ENCODE measurements around the gene GRIP2.

GRIP2 gene

DNA sequence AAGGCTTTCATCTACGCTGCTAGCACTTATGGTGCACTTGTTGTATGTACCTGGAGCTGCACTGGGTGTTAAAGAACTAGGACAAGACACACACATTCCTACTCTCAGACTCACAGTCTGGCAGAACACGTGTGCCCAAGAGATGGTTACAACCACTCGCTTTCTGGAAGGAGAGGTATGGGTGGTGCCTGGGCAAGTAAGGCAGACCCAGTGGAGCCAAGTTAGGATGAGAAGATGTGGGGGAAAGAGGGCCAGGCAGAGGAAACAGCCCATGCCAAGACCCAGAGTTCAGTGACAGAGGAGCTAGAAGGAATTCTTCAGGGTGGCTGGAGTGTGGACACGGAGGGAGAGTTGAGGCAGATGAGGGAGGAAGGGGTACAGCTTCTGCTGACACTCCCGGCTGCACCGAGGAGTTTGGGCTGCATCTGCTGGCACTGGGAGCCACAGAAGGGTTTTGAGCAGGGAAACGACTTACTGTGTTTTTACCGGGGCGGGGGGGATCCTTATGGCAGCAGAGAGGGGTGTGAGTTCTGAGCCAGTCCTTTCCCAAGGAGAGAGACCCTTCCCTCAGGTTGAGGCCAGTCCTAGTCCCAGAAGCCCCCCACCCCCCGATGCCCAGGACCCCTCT is 59.0 kb downstream of the GRIP2 start:
- DNase-seq: no peak

DNA sequence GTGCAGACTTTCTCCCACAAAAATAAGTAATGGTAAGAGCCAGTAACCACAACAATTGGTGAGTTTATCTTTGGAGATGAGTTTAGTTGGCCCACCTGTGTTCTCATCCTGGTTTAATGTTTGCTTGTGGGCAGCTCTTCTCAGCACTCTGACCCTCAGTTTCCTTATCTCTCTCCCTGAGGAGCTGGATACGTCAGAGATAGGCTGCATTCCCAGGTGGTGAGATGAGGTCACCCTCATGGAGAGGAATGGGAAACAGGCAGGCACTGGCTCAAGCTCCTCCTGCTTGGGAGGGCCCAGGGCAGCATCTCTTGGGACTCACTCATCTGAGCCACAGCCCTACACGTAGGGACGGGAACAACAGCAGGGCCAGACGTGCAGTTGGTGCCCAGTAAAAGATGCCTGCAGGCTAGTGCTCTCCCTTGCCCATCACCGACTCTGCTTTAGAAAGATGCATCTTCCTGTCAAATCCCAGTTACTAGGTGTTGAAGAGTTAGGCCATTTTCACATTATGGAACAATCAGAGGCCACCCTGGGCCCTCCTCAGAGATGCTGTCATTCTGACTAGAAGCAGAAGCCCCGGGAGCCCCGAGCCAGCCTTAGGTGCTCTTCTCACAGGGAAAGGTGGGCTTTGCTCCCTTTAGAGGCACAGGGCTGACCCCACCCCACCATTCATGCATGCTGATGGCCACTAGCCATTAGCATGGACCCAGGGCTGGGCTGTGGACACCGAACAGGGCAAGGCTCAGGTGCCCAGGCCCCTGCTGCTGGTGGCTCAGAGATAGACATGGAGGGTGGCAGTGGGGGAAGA is 59.7 kb downstream of the GRIP2 start:
- DNase-seq: no peak

DNA sequence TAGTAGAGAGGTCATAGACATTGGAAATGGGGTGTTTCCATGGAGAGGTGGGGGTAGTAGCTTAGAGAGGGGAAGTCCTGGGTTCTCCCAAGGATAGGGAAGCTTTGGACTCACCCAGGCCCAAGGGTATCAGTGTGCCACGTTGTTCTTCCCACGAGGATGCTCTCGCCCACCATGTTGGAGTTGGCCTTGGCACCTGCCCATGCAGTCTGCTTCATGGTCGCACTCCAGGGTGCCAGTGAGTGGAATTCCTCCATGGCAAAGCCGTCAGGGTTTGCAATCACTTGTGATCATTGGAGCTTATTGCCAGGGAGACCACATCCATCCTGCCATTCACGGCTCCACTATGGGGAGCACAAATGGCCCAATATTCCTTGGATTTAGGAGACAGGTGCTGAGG is 60.6 kb downstream of the GRIP2 start:
- no peak for DNase-seq

DNA sequence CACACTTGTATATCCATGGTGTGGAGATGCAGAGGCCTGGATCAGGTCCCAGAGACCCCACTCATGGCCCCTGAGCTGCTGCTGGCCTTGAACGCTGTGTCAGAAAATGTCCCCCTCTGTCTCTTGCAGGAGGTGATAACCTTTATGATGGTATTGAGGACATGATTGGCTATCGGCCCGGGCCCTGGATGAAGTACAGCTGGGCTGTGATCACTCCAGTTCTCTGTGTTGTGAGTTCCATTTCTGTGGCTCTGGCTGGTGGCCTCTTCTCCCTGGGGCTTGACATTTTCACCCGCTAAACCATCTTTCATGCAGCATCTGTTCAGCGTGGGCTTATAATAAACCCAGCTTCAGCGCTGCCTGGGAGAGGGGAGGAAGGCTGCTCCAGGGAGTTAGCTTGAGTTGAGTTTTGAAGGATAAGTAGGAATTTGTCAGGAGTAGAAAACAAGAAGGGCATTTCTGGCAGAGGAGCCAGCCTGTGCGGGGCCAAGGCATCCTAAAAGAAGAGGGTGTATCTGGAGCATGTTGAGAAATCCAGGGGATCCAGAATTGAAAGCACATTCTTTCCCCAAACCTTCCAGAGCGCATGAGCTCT is 61.1 kb downstream of the GRIP2 start:
- no peak for DNase-seq

GRCh38 chr3:14477311-14477935 is 62.7 kb downstream of the GRIP2 start:
- no peak for DNase-seq

GRCh38 chr3:14476583-14477265 is 63.4 kb downstream of the GRIP2 start:
- no peak for DNase-seq

DNA sequence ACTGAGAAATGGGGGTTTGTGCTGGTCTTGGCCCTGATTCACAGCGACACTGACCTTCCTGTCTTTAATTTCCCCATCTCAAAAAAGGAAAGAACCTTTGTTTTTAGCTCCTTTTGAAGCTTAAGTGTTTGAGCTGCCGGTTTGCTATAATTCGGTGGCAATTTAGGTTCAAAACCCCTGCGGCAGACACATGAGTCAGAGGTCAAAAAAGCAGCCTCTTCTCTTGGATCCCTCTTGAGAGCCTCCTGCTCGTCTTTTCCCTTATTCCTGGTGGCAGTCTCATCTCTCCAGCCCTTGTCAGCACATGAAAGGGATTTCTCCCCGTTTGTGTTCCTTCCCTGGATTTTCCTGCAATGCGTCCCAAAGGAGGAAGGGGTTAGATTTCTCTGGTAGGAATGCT is 64.5 kb downstream of the GRIP2 start:
- no peak for DNase-seq

- no peak for DNase-seq
Observed at GRCh38 chr3:14474363-14475081, 65.6 kb downstream of the GRIP2 start.

- no peak for DNase-seq
Observed at GRCh38 chr3:14473411-14473891, 66.7 kb downstream of the GRIP2 start.

DNA sequence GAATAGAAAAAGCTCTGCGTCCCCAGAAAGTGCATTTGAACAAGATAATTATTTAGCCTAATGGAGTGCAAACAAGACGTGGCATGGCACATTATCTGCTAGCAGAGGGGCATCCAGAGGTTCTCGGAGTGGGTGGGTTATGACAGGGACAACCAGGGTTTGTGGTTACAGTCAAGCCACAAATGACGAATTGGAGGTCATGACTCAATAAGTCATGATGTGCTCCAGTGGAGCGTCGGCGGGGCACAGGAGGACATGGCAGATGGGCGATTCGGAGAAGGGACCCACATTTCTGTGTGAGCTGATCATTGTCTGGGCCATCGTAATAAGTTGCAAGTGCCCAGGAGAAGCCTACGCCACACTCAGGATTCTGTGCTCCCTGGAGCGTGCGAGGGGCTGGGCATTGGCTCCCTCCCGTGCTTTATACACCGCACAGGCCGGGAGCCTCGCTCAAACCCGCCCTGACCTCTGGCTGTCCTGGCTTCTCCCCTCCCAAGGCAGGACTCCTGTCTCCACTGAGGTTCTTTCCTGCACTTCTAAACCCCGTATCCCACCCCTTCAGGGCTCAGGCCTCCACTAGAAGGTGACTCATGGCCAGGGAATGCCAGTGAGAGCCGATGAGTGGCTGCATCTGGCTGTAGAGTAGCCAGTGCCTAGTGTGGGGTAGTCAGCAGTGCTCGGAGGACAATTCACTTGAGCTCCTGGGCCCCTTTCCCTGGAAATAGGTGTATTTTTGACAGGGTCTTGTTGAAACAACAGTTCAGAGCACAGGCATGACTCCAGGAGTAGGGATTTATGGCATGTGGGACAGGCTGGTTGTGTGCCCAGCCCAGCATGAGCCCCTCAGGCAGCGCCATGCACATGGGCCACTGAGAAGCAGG is 67.4 kb downstream of the GRIP2 start:
- no peak for DNase-seq

GRCh38 chr3:14471690-14472089 is 68.5 kb downstream of the GRIP2 start:
- DNase-seq: no peak

GRCh38 chr3:14471016-14471415 is 69.1 kb downstream of the GRIP2 start:
- no peak for DNase-seq

GRCh38 chr3:14470461-14470860 is 69.7 kb downstream of the GRIP2 start:
- no peak for DNase-seq

DNA sequence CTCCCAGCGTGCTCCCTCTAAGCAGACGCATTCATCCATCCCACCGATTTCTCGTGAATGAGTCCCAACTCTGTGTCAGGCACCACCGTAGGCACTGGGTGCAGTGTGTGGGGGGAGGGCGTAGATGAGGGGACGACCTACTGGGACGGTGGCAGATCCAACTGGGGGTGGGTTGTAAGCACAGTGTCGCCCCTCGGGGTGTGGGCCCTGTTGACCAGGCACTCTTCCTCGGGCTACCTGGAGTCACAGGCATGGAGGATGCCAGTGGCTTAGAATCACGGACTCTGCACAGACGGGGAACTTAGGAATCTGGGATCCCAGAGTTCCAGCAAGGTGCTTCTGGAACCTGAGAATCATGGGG is 71.5 kb downstream of the GRIP2 start:
- DNase-seq: no peak

GRCh38 chr3:14467814-14468620 is 72.1 kb downstream of the GRIP2 start:
- peak; percentile 27 for DNase-seq

DNA sequence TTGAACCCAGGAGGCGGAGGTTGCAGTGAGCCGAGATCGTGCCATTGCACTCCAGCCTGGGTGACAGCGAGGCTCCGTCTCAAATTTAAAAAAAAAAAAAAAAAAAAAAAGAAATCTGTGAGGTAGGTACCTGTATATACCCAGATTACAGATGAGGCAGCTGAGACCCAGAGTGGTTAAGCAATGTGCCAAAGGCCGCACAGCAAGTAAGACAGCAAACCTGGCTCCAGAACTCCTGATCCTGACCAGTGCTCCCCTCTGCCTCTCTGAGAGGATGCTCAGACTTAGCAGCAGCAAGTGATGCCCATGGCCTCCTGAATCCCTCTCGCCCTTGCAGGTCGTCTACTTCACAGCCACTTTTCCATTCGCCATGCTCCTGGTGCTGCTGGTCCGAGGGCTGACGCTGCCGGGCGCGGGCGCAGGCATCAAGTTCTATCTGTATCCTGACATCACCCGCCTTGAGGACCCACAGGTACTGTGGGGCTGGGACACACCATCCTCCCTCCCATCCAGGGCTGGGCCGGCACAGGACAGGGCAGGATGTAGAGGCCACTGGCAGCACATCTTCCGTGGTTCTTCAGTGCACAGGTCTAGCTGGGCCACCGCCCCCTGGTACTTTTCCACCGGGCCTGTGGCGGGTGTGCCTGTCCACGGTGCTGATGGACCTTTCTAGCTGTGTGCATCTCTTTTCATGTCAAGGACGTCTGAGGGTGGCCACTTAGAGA is 73.8 kb downstream of the GRIP2 start:
- no peak for DNase-seq

DNA sequence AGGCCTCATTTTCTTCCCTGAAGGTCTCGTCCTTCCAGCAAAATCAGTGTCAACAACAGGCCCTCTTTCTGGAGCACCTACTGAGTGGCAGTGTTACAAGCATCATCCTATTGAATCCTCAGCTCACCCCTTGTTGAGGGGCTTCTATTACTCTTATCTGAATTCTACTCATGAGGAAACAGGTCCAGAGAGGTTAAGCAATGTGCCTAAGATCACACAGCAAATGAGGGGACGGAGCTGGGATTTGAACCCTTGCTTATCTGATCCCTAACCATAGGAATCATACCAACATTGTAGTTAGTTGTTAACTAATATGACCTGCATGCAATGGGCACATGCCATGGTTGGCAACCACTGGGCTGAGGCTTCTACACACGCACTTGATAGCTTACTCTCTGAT is 74.7 kb downstream of the GRIP2 start:
- no peak for DNase-seq

DNA sequence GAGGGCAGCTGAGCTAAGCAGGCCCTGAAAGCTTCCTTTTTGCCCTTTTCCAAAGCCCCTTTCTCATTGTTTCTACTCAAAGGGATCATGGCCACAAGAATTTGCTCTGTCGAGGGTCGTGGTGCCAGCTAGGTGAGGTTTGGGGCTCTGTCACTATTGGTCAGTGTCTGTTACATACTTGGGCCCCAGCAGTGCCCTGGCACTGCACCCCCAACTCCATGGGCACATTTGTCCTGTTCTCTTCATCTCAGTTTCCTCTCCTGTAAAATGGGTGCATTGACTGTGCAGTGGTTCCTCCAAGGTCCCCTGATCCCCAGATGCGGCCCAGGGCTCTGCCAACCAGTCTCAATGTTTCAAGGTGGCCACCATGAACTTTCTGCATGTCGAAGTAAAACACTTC is 75.6 kb downstream of the GRIP2 start:
- no peak for DNase-seq

DNA sequence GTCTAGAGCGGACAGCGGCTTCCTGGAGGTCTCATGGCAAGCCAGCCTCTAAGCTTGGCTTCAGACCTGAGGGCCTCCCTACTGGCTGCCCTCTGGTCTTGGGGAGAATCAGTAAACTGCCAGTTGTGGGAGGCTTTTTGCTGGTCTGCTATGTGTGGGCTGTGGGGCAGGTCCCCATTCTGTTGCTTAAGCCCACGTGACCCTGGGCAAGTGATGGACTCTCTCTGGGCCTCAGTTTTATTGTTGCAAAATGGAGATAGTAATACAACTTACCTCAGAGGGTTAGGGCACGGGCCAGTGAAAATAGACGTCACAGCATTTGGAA is 76.0 kb downstream of the GRIP2 start:
- no peak for DNase-seq

Measured in central memory CD4-positive, alpha-beta T cell (primary cell).